A172 (cell line): Measurements from ENCODE around the gene PITPNC1. TPM values are rescaled to one million over a fixed set of nuclear protein-coding genes. Genes with fewer than 3 reads are reported as not detected.
"Not testable (repeated sequence)": the region's sequence is repeated elsewhere in the genome, so short reads cannot be mapped to it uniquely, and the experiment has no call there.

Experiments used
- DNase-seq: peaks from one replicate; pipeline ENCODE4 v3.0.0-alpha.2; 2015; ENCODE audit warnings: low spot score
- total RNA-seq: library from RNA; depleted of rRNA; stranded (reverse); fragments of >200 nt; shearing (Covaris generic); gene quantifications from 2 replicates; pipeline ENCODE4 v1.2.3, GENCODE V29; 2014; rRNA removed

The PITPNC1 gene
- 2.0 and 2.7 TPM in 2 replicates for total RNA-seq

GRCh38 chr17:67376737-67377487 is at the start of gene PITPNC1:
PITPNC1 (plus strand) TSS chr17:67377281.
- DNase-seq = peak; percentile 62

GRCh38 chr17:67328026-67328425 is 49.1 kb upstream of the PITPNC1 start:
- no peak for DNase-seq

DNA sequence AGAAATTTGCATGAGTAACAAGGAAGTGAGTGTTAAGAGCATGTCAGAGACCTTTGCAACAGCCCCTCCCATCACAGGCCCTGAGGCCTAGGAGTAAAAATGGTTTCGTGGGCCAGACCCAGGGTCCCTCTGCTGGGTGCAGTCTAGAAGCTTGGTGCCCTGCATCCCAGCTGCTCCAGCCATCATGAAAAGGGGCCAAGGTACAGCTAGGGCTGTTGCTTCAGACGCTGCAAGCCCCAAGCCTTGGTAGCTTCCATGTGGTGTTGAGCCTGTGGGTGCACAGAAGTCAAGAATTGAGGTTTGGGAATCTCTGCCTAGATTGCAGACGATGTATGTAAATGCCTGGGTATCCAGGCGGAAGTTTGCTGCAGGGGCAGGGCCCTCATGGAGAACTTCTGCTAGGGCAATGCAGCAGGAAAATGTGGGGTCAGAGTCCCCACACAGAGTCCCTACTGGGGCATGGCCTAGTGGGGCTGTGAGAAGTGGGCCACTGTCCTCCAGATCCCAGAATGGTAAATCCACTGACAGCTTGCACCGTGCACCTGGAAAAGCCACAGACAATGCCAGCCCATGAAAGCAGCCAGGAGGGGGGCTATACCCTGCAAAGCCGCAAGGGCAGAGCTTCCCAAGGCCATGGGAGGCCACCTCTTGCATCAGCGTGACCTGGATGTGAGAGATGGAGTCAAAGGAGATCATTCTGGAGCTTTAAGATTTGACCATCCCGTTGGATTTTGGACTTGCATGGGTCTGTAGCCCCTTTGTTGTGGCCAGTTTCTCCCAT is 45.5 kb upstream of the PITPNC1 start:
- not testable (repeated sequence) for DNase-seq

DNA sequence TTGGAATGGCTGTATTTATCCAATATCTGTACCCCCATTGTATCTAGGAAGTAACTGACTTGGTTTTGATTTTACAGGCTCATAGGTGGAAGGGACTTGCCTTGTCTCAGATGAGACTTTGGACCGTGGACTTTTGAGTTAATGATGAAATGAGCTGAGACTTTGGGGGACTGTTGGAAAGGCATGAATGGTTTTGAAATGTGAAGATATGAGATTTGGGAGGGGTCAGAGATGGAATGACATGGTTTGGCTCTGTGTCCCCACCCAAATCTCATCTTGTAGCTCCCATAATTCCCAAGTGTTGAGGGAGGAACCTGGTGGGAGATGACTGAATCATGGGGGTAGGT is 44.9 kb upstream of the PITPNC1 start:
- not testable (repeated sequence) for DNase-seq

DNA sequence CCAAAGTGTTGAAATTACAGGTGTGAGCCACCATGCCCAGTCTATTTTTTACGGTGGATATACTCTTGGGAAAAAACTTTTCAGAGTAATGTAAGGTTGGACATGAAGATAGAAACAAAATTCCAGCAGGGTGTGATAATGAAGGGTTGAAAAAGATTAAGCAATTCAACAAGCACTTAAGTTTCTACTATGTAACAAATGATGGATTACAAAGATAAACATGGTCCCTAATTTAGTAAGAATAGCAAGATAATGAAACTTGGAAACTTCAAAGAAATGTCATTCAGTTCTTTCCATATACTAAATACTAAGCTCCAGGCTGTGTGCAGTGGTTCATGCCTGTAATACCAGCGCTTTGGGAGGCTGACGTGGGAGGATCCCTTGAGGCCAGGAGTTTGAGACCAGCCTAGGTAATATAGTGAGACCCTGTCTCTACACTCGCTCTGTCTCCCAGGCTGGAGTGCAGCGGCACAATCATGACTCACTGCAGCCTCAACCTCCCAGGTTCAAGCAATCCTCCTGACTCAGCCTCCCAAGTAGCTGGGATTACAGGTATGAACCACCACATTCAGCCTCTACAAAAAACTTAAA is 41.7 kb upstream of the PITPNC1 start:
- no peak for DNase-seq

DNA sequence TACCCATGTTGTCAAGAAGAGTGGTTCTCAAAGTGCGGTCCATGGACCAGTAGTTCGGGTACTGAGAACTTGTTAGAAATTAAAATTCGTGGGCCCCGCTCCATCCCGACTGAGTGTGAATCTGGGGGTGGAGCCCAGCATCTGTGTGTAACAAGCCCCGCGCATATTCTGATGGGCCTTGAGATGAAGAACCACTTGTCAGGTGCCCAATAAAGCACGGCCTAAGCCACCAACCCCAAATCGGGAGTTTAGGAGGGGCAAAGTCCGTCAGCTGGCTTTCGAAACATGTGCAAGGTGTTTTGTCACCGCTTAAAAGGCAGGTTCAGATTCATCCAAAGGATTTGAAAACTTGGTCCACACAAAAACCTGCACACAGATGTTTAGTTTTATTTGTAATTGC is 40.2 kb upstream of the PITPNC1 start:
- DNase-seq = no peak

DNA sequence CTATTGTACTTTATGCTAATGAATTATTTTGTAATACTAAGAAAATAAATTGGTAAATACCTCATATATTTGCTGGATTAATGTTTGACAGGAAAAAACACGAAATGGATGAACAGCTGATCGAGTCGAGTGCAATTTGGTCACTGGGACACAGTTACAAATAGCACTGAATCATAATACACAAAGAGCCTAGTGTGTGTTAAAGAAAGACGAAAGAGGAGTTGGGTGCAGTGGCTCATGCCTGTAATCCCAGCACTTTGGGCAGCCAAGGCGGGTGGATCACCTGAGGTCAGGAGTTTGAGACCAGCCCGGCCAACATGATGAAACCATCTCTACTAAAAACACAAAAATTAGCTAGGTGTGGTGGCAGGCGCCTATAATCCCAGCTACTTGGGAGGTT is 38.7 kb upstream of the PITPNC1 start:
- DNase-seq = not testable (repeated sequence)

DNA sequence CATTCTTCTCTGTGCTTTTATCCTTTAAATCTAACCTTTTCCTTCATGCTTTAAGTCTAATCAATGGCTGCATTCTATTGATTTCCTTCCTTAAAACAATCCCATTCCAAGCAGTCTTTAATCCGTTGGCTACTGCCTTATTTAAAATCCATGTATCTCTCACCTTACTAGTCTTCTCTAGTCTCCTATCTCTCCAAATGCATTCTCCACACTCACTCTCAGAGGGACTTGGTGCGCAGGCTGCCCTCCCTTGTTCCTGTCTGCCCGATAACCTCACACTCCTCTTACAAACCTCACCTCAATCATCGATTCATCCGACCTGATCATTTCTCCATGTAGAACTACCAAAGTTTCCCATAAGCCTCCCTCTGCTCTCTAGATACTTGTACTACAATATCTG is 33.8 kb upstream of the PITPNC1 start:
- DNase-seq = no peak

GRCh38 chr17:67347826-67348225 is 29.3 kb upstream of the PITPNC1 start:
- no peak for DNase-seq

GRCh38 chr17:67349420-67349819 is 27.7 kb upstream of the PITPNC1 start:
- DNase-seq = no peak

GRCh38 chr17:67353161-67353560 is 23.9 kb upstream of the PITPNC1 start:
- DNase-seq = no peak

- no peak for DNase-seq
Observed at GRCh38 chr17:67353929-67354574, 23.0 kb upstream of the PITPNC1 start.

- DNase-seq = no peak
Observed at GRCh38 chr17:67358612-67359011, 18.5 kb upstream of the PITPNC1 start.

- DNase-seq = no peak
Observed at GRCh38 chr17:67359960-67360791, 16.9 kb upstream of the PITPNC1 start.

GRCh38 chr17:67360880-67361279 is 16.2 kb upstream of the PITPNC1 start:
- no peak for DNase-seq

- no peak for DNase-seq
Observed at GRCh38 chr17:67362173-67362572, 14.9 kb upstream of the PITPNC1 start.

- no peak for DNase-seq
Observed at GRCh38 chr17:67364847-67365737, 12.0 kb upstream of the PITPNC1 start.

- no peak for DNase-seq
Observed at GRCh38 chr17:67365738-67366192, 11.3 kb upstream of the PITPNC1 start.

- peak; percentile 82 for DNase-seq
Observed at GRCh38 chr17:67366193-67367157, 10.6 kb upstream of the PITPNC1 start, which contains the start of gene PSMD12. PSMD12 (minus strand) TSS chr17:67366577; CDS start chr17:67366519, 58 bp downstream.
